Panc1 (cell line): Measurements from ENCODE around the gene FOXD2. TPM values are rescaled to one million over a fixed set of nuclear protein-coding genes. Genes with fewer than 3 reads are reported as not detected.

ENCODE experiments used
- ATAC-seq: fragments of 200-7000 bp; cut with Tn5 transposase; 2 replicates; pipeline ENCODE4 v1.9.1; 2020; ENCODE audit warnings: mild to moderate bottlenecking, moderate library complexity
- BruUV-seq: library from RNA; stranded (reverse); fragments of 400-500 nt; replicated peaks from 2 replicates; lab custom pipeline; 2021; lab: Mats Ljungman, UMichigan
- CTCF ChIA-PET: fragments of 300-600 bp; sonication (Branson Sonifier 250); formaldehyde crosslinking; loops from one replicate; lab custom pipeline; 2022; ENCODE audit warnings: antibody characterized with exemption; lab: Charles Lee
- POLR2A ChIA-PET: fragments of 300-600 bp; sonication (Branson Sonifier 250); formaldehyde crosslinking; loops from one replicate; lab custom pipeline; 2022; ENCODE audit warnings: antibody characterized with exemption; lab: Charles Lee
- DNase-seq: peaks from one replicate; pipeline ENCODE4 v3.0.0-alpha.2; 2010; ENCODE audit warnings: low read depth, low spot score
- H3K27ac ChIP-seq: 2 replicates; pipeline ENCODE4 v1.5.1; 2011; ENCODE audit warnings: mild to moderate bottlenecking, low read length, inconsistent platforms
- H3K27me3 ChIP-seq: fragments of 200-500 bp; sonication (Bioruptor generic); 2 replicates; pipeline ENCODE4 v1.6.0; 2014; ENCODE audit warnings: low read length, inconsistent platforms; ENCODE audit not compliant: control insufficient read depth, insufficient read depth
- H3K36me3 ChIP-seq: fragments of 200-500 bp; sonication (Bioruptor generic); 2 replicates; pipeline ENCODE4 v1.5.1; 2014; ENCODE audit warnings: inconsistent platforms, mild to moderate bottlenecking, low read length, moderate library complexity; ENCODE audit not compliant: control insufficient read depth, insufficient read depth
- H3K4me1 ChIP-seq: 2 replicates; pipeline ENCODE4 v1.5.1; 2011; ENCODE audit warnings: inconsistent platforms, mild to moderate bottlenecking, low read length, moderate library complexity; ENCODE audit not compliant: control insufficient read depth, insufficient read depth
- H3K4me3 ChIP-seq, 2 experiments: 2 replicates each; pipeline ENCODE4 v1.5.1; 2011 to 2012; ENCODE audit warnings: low read depth in 2 of 2, low read length in 2 of 2, mild to moderate bottlenecking in 2 of 2, inconsistent platforms in 1 of 2, moderate library complexity in 1 of 2
- H3K9me3 ChIP-seq: fragments of 200-500 bp; sonication (Bioruptor generic); 2 replicates; pipeline ENCODE4 v1.5.1; 2014; ENCODE audit warnings: low read depth, mild to moderate bottlenecking, inconsistent platforms, low read length, moderate library complexity; ENCODE audit not compliant: control insufficient read depth, insufficient read depth
- POLR2AphosphoS5 ChIP-seq: IDR thresholded peaks from 2 replicates; pipeline ENCODE4 v1.6.1; 2012; ENCODE audit warnings: mild to moderate bottlenecking, low read depth, low read length, moderate library complexity
- REST ChIP-seq, 2 experiments: IDR thresholded peaks; 2 replicates each; pipeline ENCODE4 v1.6.1; 2011 to 2012; ENCODE audit warnings: low read depth in 2 of 2, control low read depth in 1 of 2, low read length in 1 of 2, mild to moderate bottlenecking in 1 of 2, moderate library complexity in 1 of 2; ENCODE audit not compliant: insufficient read depth in 1 of 2
- SIN3A ChIP-seq: IDR thresholded peaks from 2 replicates; pipeline ENCODE4 v1.6.1; 2012; ENCODE audit warnings: low read depth, mild to moderate bottlenecking, low read length, moderate library complexity, borderline replicate concordance; ENCODE audit not compliant: insufficient read depth
- TCF7L2 ChIP-seq: IDR thresholded peaks from 2 replicates; pipeline ENCODE4 v1.6.1; 2011; ENCODE audit warnings: mild to moderate bottlenecking, low read depth, low read length, inconsistent platforms
- in situ Hi-C: cut with HindIII; loops from 2 replicates; pipeline ENCODE4 v1.10.0; 2016; ENCODE audit warnings: low sequenced_read_pairs, low pct_unique_long_range_greater_than_20kb
- intact Hi-C: fragments of 100-400 bp; cut with micrococcal nuclease; formaldehyde crosslinking; loops from one replicate; pipeline ENCODE4 v1.10.0; 2022; ENCODE audit not compliant: unreplicated experiment
- total RNA-seq: library from RNA; stranded (reverse); gene quantifications from one replicate; pipeline ENCODE4 v1.2.1, GENCODE V29; 2021; ENCODE audit not compliant: unreplicated experiment
- TF ChIP-seq, protein P1 (sequence below): fragments of 450-650 bp; IDR thresholded peaks from 2 replicates; pipeline ENCODE4 v1.5.1; 2017; ENCODE audit warnings: mild to moderate bottlenecking

FOXD2 gene
- total RNA-seq, 1 experiment from 2014 or later = 2.2 TPM

DNA sequence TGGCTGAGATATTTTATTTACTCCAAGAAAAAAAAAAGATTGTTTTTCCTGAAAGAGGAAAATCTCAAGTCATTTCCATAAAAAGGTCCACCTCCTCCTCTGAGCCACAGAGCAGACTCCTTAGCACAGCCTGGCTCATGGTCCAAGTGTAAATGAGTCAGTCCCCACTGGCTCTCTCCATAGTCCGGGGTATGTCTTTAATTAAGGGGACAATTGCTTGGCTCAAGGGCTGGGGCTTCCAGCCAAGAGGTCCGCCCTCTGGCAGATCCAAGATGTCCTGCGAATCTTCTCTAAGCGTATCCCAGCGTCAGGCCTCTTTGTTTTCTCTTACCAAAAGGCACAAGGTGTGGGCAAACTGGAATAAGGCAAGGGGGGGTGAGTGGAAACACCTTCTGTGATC lies 33.3 kb downstream of the FOXD2 start:
- Histone ChIP-seq H3K4me3 (no peak overlapping the region), H3K9me3 (no peaks in the 10 kb centered on the region), H3K4me1 (no peaks in the 10 kb centered on the region), H3K27ac (no peak overlapping the region), H3K36me3 (no peaks in the 10 kb centered on the region), H3K27me3 (no peaks in the 10 kb centered on the region)
- ATAC-seq (no peak), DNase-seq (no peak)
- TF ChIP-seq REST (IDR thresholded peaks at IDR 0.05; ENCODE audit: insufficient read depth in 1 of 2, low read depth in 2 of 2, low read length in 1 of 2) = no peak
- no peak for TF ChIP-seq TCF7L2
- no peak for TF ChIP-seq SIN3A
- no peak for TF ChIP-seq POLR2AphosphoS5
- in situ Hi-C loops (no loop called here), intact Hi-C loops (no loop called here)
- no TSS peak for BruUV-seq
- POLR2A ChIA-PET = no interaction called here
- CTCF ChIA-PET = no interaction called here

GRCh38 chr1:47474278-47475193 lies 36.7 kb downstream of the FOXD2 start:
- ChIA-PET POLR2A (no interaction called here), CTCF (interaction anchor here (0.6 kb wide), 1 partner anchor 161 kb away, joined by 3 read pairs; the partner anchor contains the start of gene STIL)
- no peak overlapping the region for H3K4me3 ChIP-seq
- no peaks in the 10 kb centered on the region; the same call in 1 of the 2 replicates for H3K27me3 ChIP-seq
- DNase-seq (no peak), ATAC-seq (no peak)
- H3K4me1 ChIP-seq = peaks cover 4% of the 10 kb centered on the region
- no peaks in the 10 kb centered on the region for H3K36me3 ChIP-seq
- TF ChIP-seq TCF7L2 = no peak
- TF ChIP-seq SIN3A = no peak
- TF ChIP-seq REST (IDR thresholded peaks at IDR 0.05; ENCODE audit: insufficient read depth in 1 of 2, low read depth in 2 of 2, low read length in 1 of 2) = no peak
- no peak for TF ChIP-seq POLR2AphosphoS5
- TF ChIP-seq, protein P1, sequence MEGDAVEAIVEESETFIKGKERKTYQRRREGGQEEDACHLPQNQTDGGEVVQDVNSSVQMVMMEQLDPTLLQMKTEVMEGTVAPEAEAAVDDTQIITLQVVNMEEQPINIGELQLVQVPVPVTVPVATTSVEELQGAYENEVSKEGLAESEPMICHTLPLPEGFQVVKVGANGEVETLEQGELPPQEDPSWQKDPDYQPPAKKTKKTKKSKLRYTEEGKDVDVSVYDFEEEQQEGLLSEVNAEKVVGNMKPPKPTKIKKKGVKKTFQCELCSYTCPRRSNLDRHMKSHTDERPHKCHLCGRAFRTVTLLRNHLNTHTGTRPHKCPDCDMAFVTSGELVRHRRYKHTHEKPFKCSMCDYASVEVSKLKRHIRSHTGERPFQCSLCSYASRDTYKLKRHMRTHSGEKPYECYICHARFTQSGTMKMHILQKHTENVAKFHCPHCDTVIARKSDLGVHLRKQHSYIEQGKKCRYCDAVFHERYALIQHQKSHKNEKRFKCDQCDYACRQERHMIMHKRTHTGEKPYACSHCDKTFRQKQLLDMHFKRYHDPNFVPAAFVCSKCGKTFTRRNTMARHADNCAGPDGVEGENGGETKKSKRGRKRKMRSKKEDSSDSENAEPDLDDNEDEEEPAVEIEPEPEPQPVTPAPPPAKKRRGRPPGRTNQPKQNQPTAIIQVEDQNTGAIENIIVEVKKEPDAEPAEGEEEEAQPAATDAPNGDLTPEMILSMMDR = no peak
- in situ Hi-C loops (no loop called here), intact Hi-C loops (no loop called here)
- BruUV-seq = no TSS peak
- H3K9me3 ChIP-seq = no peaks in the 10 kb centered on the region
- H3K27ac ChIP-seq = no peak overlapping the region
